NOMO-1 treated with DMSO at 0.1 percent for 48 hours (cell line): ENCODE results near the gene DGCR2.
"Not testable (repeated sequence)": the region's sequence is repeated elsewhere in the genome, so short reads cannot be mapped to it uniquely, and the experiment has no call there.

Source experiments
- DNase-seq: peaks from one replicate; lab custom pipeline; 2025; ENCODE audit not compliant: unreplicated experiment; lab: John Stamatoyannopoulos, UW

The DGCR2 gene

GRCh38 chr22:19061471-19062138 is 60.6 kb downstream of the DGCR2 start:
- DNase-seq: no peak

DNA sequence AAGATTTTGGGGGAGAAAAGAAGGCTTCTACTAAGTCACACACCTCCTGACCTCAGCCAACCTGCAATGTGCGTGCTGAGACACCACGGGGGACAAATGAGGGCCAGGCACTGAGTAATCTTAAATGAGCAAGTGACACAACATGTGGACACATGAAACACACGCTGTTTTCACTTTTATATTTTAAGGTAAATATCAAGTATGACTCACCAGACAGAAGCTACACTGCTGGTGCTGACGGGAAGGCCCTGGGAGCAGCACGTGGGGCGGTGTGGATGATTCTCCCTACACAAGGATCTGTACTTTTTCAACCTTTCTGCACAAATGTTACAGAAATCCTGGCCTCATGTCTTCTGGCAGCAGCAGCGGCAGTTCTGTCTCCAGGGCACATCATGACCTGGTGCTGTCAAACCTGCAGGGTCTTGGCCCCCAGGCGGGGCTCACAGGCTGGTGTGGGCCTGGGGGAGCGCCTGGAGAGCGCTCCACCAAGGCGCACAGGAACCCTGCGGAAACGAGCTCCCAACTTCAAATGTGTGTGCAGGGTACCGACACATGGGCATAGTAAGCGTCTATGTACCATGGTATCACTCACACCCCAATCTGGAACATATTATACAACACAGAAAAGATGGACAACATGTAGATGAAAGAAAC is 61.7 kb downstream of the DGCR2 start:
- DNase-seq: no peak

DNA sequence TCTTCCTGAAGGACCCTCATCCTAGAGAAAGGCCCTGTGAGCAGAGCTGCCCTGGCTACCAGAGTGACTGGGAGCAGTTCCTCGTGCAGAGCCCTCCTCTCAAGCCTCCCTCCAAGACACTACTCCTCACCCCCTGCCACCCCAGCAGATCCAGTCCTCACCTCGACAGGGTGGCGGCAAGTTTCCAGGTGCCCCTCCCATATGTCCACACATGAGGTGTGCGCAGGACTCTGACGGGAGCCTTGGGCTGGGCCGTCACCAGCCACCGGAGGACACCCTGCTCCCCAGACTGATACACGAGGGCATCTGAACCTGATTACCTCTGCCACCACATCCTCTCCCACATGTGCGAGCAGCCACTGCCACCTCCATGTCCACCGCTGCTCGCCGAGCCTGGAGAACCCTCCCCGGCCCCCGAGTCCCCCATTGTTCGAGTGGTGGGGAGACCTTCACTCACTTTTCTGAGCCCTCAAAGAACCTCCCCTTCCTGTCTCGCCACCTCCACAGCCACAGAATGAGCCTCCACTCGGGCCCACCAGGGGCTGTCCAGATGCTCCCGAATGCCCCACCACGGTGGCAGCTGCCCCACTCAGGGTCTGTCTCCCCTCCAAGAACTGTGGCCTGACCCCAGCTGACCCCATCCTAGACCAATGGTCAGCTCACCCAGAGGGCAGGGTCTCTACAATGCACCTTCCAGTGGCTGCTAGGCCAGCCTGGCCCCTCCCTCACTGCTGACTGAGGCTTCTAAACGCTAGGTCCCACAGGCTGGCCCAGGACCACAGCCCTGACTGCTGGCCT is 62.5 kb downstream of the DGCR2 start:
- DNase-seq: no peak

DNA sequence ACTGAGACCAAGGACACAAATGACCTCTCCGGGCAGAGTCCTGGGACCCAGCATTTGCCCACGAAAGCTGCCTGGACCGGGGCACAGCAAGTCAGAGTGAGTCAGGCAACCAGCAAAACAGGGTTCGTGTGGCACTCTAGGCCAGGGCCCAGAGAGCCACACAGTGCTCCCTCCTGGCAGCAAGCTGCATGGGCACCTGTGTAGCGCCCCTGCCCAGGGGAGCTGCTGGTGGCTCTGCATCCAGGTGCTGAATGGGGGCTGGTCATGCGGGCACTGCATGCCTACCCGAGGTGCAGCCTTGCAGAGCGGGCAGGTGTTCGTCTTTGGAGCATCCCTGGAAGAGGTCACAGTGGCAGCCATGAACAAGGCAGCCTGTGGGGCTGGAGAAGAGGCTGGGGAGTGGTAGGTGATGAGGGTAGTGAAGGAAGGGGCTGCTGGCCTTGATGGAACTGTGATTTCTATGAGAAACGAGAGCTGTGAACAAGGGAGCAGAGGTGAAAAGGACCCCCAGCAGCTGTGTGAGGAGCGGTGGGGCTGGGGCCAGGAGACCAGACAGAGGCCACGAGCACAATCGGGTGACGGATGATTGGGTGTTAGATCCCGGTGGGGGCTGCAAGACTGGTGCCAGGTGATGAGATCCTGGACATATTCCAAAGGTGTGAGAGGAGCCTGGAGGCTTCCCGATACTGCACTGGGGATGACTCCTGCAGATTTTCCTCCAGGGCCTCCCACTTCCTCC is 63.3 kb downstream of the DGCR2 start:
- no peak for DNase-seq

DNA sequence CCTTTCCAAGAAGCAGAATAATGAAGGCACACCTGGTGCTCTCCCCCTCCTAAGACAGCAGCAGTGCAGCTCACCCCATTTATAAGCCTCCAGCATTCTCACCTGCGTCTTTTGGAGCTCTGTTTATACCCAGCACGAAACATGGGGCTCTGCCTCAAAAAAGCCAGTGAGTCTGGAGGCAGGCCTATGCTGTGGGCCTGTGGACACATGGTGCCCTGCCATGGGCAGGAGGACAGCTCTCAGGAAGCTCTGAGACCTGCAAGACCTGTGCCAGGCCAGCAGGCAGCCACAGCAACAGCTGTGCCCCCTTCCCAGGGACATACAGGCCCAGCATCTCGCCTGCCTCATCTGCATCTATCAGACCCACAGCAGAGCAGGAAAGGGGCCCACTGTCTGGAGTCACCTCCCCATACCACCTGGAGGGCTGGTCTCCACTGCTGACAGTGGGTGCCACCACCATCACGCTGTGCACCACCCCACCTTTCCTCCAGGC is 64.2 kb downstream of the DGCR2 start:
- DNase-seq: no peak

- no peak for DNase-seq
Observed at GRCh38 chr22:19057539-19057938, 64.7 kb downstream of the DGCR2 start.

DNA sequence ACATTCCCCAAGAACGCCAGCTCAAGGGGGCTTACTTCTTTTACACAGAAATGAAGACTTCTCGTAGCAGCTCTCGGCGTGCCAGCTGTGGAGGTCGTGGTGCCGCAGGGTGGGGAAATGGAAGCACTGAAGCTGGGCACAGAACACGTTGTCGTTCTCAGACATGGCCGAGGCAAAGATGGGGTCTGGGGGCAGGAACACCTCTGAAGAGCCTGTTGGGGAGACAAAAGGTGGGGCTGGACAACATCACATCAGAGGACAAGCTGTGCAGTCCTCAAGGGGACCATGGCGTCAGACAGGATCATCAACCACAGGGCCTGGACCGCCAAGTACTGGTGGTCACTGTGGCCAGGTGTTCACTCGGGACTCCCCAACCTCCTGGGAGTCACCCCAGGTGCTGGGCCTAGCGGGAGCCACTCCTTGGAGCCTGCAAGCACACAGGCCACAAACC is 65.2 kb downstream of the DGCR2 start:
- DNase-seq: no peak

DNA sequence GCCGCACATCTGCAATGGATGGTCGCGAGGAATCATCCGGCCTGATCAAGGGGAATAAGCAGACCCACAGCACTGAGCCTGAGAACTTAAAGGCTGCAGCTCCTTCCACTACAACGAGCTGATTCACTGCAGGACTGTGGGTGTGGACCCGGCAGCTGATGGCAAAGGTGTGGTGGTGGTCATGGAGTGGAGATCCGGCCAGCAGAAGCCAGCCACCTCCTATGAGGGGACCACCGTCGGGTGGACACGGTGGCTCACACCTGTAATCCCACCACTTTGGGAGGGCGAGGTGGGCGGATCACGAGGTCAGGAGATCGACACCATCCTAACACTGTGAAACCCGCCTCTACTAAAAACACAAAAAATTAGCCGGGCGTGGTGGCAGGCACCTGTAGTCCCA is 66.4 kb downstream of the DGCR2 start:
- no peak for DNase-seq

DNA sequence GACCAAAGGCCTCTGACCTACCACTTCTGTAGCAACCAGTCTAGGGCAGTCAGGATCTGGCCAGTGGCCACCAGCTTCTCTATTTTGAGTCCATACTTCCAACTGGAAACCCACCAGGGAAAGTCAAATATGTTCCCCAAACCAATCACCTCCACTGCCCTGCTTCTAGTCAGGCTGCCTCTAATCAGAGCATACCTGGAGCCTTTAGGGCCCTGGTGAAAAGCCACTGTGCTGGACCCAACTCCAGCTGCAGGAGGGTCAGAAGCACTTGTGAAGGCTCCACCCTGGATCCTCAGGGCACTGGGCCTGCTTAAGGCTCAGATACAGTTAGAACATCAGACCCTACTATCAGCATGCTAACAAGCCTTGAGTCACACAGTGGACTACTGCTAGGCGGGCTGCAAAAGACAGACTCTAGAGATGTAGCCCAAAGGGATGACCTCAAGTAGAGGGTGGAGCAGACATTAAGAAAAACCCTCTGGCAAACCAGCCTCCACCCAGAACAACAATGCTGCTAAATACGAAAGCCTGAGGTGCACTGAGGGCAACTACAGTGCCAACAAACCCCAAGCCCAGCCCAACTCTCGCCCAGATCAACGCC is 69.2 kb downstream of the DGCR2 start:
- no peak for DNase-seq

GRCh38 chr22:19051381-19052072 is 70.7 kb downstream of the DGCR2 start:
- no peak for DNase-seq

DNA sequence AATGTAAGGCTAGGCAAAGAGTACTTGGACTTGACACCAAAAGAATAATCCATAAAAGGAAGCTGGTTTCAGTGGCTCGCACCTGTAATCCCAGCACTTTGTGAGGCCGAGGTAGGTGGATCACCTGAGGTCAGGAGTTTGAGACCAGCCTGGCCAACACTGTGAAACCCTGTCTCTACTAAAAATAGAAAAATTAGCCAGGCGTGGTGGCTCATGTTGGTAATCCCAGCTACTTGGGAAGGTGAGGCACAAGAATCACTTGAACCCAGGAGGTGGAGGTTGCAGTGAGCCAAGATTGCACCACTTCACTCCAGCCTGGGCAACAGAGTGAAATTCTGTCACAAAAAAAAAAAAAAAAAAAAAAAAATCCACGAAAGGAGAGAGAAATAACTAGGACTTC is 71.4 kb downstream of the DGCR2 start:
- DNase-seq: not testable (repeated sequence)

GRCh38 chr22:19050117-19050516 is 72.1 kb downstream of the DGCR2 start:
- no peak for DNase-seq

DNA sequence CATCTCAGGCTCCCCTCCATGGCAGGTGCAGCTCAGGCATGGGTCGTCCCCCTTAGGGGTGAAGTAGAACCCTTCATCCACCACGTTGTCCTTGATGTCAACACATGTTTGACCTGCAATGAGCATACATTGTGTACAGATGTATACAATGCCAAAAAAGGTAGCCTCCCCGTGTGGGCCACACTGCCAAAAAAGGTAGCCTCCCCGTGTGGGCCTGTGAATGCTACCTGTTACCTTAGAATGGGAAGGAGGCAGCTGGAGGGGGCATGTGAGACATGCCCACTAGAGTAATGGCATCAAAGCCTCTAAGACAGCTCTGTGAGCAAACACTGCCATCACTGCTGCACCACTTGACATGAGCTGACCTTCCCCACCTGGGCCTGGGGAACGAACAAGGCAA is 73.7 kb downstream of the DGCR2 start:
- no peak for DNase-seq

DNA sequence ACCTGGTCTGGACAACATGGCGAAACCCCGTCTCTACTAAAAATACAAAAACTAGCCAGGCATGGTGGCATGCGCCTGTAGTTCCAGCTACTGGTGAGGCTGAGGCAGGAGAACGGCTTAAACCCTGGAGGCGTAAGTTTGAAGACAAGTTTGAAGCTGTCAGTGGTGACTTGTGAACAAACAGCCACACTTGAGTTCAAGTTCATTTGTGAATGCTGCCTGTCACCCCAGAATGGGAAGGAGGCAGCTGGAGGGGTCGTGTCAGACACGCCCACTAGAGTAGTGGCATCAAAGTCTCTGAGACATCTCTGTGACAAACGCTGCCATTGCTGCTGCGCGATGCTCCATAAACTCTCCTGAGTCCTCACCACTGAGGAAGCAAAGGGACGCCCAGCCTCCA is 74.2 kb downstream of the DGCR2 start:
- DNase-seq: no peak

- no peak for DNase-seq
Observed at GRCh38 chr22:19046719-19047609, 75.2 kb downstream of the DGCR2 start.

DNA sequence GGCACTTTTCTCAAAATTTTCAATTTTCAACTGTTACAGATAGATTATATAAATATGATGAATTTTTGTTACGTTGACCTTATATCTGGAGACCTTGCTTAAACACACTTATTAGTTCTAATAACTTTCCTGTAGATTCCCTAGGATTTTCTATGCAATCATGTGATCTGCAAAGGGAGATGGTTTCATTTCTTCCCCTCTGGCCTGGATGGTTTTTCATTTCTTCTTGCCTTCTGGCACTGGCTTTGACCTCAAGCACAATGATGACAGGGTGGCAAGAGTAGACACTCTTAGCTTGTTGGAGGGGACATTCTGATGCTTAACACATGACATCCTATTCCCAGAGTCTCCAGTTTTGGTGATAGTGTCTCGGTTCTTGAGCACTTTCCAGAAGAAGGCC is 75.9 kb downstream of the DGCR2 start:
- no peak for DNase-seq

- DNase-seq: no peak
Observed at GRCh38 chr22:19045094-19045493, 77.1 kb downstream of the DGCR2 start.

DNA sequence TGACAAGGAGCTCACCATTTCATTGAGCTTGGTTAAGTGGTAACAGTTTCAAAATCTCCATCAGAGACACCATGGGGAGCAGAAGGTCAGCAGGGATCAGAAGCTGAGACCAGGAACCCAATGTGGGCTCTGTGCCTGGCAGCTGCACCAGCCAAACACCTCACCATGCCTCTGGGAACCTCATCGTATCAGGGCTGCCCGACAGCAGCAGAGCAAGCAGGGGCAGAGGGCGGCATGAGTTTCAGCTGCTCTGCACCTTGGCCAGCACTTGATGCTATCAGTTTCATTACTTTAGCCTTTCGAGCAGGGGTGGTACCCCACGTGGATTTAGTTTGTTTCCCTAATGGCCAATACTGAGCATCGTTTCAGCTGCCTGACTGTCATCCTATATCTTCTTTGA is 77.8 kb downstream of the DGCR2 start:
- DNase-seq: no peak
